WTC11 (cell line): Measurements from ENCODE around the gene FOXO3.

Source experiments
- TF ChIP-seq, protein P1 (sequence below): fragments of 200-600 bp; IDR thresholded peaks from 2 replicates; pipeline ENCODE4 v1.8.0; 2022; ENCODE audit warnings: antibody characterized with exemption
- TF ChIP-seq, protein P2 (sequence below): sonication (generic); formaldehyde crosslinking; IDR thresholded peaks from 2 replicates; pipeline ENCODE4 v1.8.1; 2023; ENCODE audit warnings: mild to moderate bottlenecking, missing genetic modification reagents, moderate library complexity

DNA sequence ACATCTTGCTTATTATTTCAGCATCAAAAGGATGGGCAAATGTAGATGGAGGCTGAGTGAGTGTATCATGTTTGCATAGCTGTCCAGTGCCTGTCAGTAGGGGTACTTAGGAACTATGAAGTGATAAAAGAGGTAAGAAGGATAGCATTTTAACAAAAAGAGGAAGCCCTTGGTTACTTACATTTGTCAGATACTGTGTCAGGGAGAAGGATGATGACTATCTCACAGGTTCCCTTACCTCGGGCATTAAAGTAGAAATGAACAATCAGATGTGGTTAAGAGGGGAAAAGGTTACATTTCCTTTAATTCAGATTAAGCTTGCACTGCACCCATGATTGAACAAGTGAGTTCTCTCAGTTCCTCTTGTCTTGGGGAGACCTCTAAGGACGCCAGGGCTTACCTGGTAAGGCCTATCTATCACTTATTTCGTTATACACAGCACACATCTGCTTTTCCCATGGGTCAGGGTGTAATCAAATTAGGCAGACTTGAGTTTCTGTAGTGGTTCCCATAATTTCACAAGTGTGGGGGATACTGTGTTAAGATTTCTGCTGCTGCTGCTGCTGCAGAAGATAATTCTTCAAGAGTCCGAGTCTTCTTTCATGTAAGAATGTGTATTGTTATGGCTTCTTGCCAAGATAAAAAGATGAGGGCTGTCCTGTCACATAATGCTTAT lies 4.5 kb downstream of the FOXO3 start:
- TF ChIP-seq, protein P1, sequence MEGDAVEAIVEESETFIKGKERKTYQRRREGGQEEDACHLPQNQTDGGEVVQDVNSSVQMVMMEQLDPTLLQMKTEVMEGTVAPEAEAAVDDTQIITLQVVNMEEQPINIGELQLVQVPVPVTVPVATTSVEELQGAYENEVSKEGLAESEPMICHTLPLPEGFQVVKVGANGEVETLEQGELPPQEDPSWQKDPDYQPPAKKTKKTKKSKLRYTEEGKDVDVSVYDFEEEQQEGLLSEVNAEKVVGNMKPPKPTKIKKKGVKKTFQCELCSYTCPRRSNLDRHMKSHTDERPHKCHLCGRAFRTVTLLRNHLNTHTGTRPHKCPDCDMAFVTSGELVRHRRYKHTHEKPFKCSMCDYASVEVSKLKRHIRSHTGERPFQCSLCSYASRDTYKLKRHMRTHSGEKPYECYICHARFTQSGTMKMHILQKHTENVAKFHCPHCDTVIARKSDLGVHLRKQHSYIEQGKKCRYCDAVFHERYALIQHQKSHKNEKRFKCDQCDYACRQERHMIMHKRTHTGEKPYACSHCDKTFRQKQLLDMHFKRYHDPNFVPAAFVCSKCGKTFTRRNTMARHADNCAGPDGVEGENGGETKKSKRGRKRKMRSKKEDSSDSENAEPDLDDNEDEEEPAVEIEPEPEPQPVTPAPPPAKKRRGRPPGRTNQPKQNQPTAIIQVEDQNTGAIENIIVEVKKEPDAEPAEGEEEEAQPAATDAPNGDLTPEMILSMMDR = no peak
- TF ChIP-seq, protein P2, sequence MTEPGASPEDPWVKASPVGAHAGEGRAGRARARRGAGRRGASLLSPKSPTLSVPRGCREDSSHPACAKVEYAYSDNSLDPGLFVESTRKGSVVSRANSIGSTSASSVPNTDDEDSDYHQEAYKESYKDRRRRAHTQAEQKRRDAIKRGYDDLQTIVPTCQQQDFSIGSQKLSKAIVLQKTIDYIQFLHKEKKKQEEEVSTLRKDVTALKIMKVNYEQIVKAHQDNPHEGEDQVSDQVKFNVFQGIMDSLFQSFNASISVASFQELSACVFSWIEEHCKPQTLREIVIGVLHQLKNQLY (CRISPR knock-in tag) = no peak
